GM21786 (cell line): Measurements from ENCODE around the gene SH3GL3.

Source experiments
- ATAC-seq: cut with Tn5 transposase; IDR thresholded peaks from one replicate; pipeline ENCODE4 v1.9.1; 2021; ENCODE audit not compliant: unreplicated experiment

Gene SH3GL3

DNA sequence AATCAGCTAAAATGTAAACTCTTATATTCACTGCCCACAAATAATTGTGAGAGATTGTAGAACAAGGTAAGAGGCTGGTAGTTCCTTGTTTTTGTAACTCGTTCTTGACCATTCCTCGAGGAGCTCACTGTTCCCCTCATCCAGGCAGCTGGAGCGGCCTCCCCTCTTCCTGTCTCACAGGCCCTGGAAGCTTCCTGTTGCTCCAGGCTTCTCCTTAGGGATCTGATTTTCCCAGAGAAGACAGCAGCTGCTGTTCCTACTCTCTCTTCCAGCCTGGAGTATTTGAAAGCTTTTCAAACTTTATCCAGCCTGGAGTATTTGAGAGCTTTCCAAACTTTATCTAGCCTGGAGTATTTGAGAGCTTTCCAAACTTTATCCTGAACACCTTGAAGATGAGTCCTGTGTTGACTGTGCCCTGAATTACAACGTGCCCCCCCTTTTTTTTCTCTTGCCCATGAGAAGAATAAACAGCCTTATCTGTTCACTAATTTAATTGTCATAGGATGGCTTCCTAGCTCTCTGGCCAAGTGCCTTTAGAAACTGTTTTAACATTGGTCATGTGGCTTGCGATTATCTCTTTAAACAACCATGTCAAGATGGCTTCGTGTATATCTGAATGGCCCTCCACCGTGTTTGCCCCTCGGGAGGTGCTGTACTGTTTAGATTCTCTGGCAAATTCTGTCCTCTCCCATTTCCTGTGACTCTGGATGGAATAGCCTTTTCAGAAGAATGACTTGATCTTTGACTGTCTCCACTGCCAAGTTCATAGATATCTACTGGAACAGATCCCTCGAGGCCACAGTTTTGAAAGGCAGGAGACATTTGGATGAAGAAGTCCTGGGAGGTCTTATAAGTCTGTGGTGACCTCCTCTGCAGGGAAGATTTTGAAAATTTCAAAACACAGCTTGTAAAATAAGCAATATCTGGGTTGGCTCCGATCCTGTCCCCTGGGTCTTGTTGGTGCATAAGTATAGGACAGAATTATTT is 211.6 kb downstream of the SH3GL3 start:
- ATAC-seq = no peak

DNA sequence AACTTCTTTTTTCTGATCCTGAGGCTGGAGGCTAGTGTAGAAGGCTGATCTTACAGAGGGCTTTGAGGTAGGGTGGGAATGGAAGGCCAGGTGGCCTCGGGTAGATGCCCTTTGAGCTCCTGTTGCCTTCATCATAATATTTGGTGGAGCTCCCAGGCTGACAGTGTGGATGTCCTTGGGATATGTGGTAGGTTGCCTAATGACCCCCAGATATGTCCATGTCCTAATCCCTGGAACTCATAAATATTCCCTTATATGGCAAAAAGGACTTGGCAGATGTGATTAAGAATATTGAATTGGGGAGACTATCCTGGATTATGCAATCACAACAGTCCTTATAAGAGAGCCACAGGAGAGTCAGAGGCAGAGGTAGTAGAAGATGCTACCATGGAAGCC is 212.3 kb downstream of the SH3GL3 start:
- ATAC-seq = no peak

DNA sequence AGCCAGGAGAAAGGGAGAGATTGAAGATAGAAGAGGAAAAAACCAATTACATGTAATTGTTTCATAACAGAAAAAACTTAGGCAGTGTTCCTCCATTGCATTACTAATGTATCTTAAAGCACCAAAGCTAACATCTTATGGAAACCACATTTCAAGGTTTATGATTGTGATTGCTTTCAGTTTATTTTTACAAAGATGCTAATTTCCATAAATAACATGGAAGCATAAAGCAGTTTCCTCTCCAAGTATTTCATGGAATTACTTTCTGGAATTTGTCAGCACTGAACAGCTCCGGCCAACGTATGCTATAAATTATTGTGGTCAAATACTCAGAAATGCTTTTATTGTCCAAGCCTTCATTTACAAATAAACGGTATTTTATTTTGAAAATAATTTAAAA is 218.3 kb downstream of the SH3GL3 start:
- no peak for ATAC-seq
